ENCODE results near the gene CCNQ. TPM values are rescaled to one million over a fixed set of nuclear protein-coding genes. Genes with fewer than 3 reads are reported as not detected.

CCNQ gene
- total RNA-seq, 1 donor from 2014 or later, result 24.4 TPM

DNA sequence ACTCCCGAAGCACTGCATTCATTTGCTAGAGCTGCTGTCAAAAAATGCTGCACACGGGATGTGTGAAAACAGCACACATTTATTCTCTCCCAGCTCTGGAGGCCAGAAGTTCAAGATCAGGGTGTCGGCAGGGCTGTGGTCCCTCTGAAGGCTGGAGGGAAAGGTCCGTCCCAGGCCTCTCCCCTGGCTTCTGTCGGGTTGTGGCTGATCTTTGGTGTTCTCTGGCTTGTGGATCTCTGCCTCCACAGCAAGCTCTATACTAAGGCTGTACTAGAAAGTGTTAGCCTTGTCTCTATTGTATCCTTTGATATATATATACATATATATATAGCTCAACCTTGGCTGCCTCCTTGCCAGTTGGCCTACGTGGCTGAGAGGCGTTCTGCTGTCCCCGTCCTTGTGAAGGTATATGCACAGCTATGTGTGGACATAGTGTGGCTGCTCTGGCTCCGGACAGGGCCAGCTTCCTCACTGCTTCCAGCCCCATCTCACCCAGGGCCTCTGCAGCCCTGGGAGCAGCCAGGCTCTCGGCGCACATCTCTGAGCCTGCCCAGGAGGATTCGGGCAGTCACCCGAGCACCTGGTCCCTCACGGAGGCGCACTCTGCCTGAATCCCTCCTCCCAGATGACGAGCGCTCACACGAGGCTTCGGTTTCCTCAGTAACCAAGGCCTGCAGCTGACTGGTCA is 33.1 kb upstream of the CCNQ start:
- no peak overlapping the region for H3K4me3 Mint-ChIP-seq

DNA sequence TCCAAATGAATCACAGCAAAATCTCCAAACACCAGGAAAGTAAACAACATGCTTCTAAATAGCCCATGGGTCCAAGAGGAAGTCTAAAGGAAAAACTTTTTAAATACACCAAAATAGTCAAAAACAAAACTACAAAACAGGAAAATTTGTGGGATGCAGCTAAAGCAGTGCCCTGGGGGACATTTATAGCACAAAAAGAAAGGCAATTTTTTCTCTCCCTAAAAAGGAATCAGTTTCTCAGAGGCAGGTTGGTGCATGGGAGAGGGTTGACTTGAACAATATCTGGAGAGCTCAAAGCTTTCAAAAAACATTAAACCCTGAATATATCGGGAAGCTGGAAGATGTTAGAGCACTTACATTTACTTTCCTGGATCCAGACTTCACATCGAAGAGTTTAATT is 32.4 kb upstream of the CCNQ start:
- Mint-ChIP-seq H3K4me3 (no peak overlapping the region), H3K36me3 (ENCODE audit: low read depth) (peaks cover 4% of the 10 kb centered on the region), H3K27me3 (ENCODE audit: low read depth) (no peaks in the 10 kb centered on the region), H3K4me1 (no peaks in the 10 kb centered on the region), H3K9me3 (peaks cover 5% of the 10 kb centered on the region), H3K27ac (ENCODE audit: unreplicated experiment) (no peak overlapping the region)
- no peak for DNase-seq (ENCODE audit: low read depth, low spot score)
- TF ChIP-seq CTCF (conservative IDR thresholded peaks at IDR 0.05), result no peak

More for the DNA sequence above, 33.1 kb upstream of the CCNQ start:
- Mint-ChIP-seq H3K27me3 (ENCODE audit: low read depth) (no peaks in the 10 kb centered on the region), H3K9me3 (peaks cover 5% of the 10 kb centered on the region), H3K36me3 (ENCODE audit: low read depth) (peaks cover 4% of the 10 kb centered on the region), H3K4me1 (no peaks in the 10 kb centered on the region), H3K27ac (ENCODE audit: unreplicated experiment) (no peak overlapping the region)
- TF ChIP-seq CTCF (conservative IDR thresholded peaks at IDR 0.05), result no peak
- no peak for DNase-seq (ENCODE audit: low read depth, low spot score)

- no peak overlapping the region for H3K4me3 Mint-ChIP-seq
- TF ChIP-seq CTCF (conservative IDR thresholded peaks at IDR 0.05), result no peak
- H3K4me1 Mint-ChIP-seq, result no peaks in the 10 kb centered on the region
- peaks cover 5% of the 10 kb centered on the region for H3K9me3 Mint-ChIP-seq
- peaks cover 4% of the 10 kb centered on the region for H3K36me3 Mint-ChIP-seq (ENCODE audit: low read depth)
- no peak for DNase-seq (ENCODE audit: low read depth, low spot score)
- no peak overlapping the region for H3K27ac Mint-ChIP-seq (ENCODE audit: unreplicated experiment)
- H3K27me3 Mint-ChIP-seq (ENCODE audit: low read depth), result no peaks in the 10 kb centered on the region
These were observed 29.7 kb upstream of the CCNQ start for GRCh38 chrX:153628665-153629064.

DNA sequence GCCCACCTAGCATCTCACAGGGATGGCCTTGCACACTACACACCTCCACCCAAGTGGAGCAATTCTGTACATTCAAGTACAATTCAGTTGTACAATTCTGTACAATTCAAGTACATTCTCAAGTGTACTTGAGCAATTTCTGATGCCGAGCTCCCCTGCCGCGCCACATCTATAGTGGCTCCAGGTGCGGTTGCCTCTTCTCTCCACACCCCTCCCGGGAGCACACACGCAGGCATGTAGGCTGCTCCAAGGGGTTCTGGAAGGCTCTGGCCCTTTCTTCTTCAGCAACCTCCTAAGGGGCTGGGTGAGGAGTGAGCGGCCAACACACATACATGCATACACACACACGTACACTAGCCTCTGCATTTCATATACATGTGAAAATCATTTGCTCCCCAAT is 29.2 kb upstream of the CCNQ start:
- no peaks in the 10 kb centered on the region for H3K4me1 Mint-ChIP-seq
- peaks cover 4% of the 10 kb centered on the region for H3K36me3 Mint-ChIP-seq (ENCODE audit: low read depth)
- no peaks in the 10 kb centered on the region for H3K27me3 Mint-ChIP-seq (ENCODE audit: low read depth)
- no peak for TF ChIP-seq CTCF (conservative IDR thresholded peaks at IDR 0.05)
- no peak for DNase-seq (ENCODE audit: low read depth, low spot score)
- no peak overlapping the region for H3K4me3 Mint-ChIP-seq
- no peak overlapping the region for H3K27ac Mint-ChIP-seq (ENCODE audit: unreplicated experiment)
- peaks cover 5% of the 10 kb centered on the region for H3K9me3 Mint-ChIP-seq

- DNase-seq (ENCODE audit: low read depth, low spot score), result no peak
- Mint-ChIP-seq H3K36me3 (ENCODE audit: low read depth) (peaks cover 4% of the 10 kb centered on the region), H3K27me3 (ENCODE audit: low read depth) (no peaks in the 10 kb centered on the region), H3K27ac (ENCODE audit: unreplicated experiment) (no peak overlapping the region), H3K4me3 (no peak overlapping the region), H3K4me1 (no peaks in the 10 kb centered on the region), H3K9me3 (peaks cover 5% of the 10 kb centered on the region)
- TF ChIP-seq CTCF (conservative IDR thresholded peaks at IDR 0.05), result no peak
These were observed 28.8 kb upstream of the CCNQ start for GRCh38 chrX:153627675-153628111.
